K562 (cell line): ENCODE results near the gene ANO9. TPM values are rescaled to one million over a fixed set of nuclear protein-coding genes. Genes with fewer than 3 reads are reported as not detected.

Experiments
- ARID2 ChIP-seq: fragments of 450-650 bp; IDR thresholded peaks from 2 replicates; pipeline ENCODE4 v1.6.1; 2017; ENCODE audit warnings: antibody characterized with exemption, mild to moderate bottlenecking
- EGR1 ChIP-seq: fragments of 450-650 bp; conservative IDR thresholded peaks from 2 replicates; pipeline ENCODE4 v1.6.1; 2017; ENCODE audit warnings: mild to moderate bottlenecking
- EHMT2 ChIP-seq: fragments of 450-650 bp; IDR thresholded peaks from 2 replicates; pipeline ENCODE4 v1.6.1; 2018; ENCODE audit warnings: antibody characterized with exemption
- FOXA3 ChIP-seq, 2 experiments: fragments of 450-650 bp in 1 of 2; sonication (generic) in 1 of 2; formaldehyde crosslinking; IDR thresholded peaks in 1 of 2; conservative IDR thresholded peaks in 1 of 2; 2 replicates each; pipeline versions ENCODE4 v1.4.0 to v1.8.0; 2020 to 2022; ENCODE audit warnings: mild to moderate bottlenecking in 2 of 2, missing genetic modification reagents in 1 of 2
- IFI16 ChIP-seq: fragments of 250-450 bp; sonication (Bioruptor Pico); IDR thresholded peaks from 2 replicates; pipeline ENCODE4 v2.1.2; 2022; ENCODE audit warnings: mild to moderate bottlenecking, inconsistent platforms
- MBD2 ChIP-seq: sonication (generic); IDR thresholded peaks from 2 replicates; pipeline ENCODE4 v1.6.1; 2016; ENCODE audit warnings: low read depth, borderline replicate concordance
- PCBP1 ChIP-seq: fragments of 200-400 bp; formaldehyde crosslinking; IDR thresholded peaks from 2 replicates; pipeline ENCODE4 v1.6.1; 2018; ENCODE audit warnings: mild to moderate bottlenecking, low read depth, low read length; ENCODE audit not compliant: poor library complexity, severe bottlenecking
- PKNOX1 ChIP-seq: fragments of 450-650 bp; IDR thresholded peaks from 2 replicates; pipeline ENCODE4 v1.6.1; 2016
- POLR2H ChIP-seq: IDR thresholded peaks from 2 replicates; pipeline ENCODE4 v1.6.1; 2016; ENCODE audit warnings: missing genetic modification characterization, low read depth, mild to moderate bottlenecking, control low read depth, missing compliant biosample characterization, moderate library complexity
- STAT6 ChIP-seq: sonication (generic); formaldehyde crosslinking; IDR thresholded peaks from 2 replicates; pipeline ENCODE4 v1.8.1; 2023; ENCODE audit warnings: mild to moderate bottlenecking, missing genetic modification reagents
- ZFP30 ChIP-seq: fragments of 250-450 bp; sonication (Bioruptor Pico); IDR thresholded peaks from 2 replicates; pipeline ENCODE4 v1.8.0; 2022; ENCODE audit warnings: moderate library complexity, mild to moderate bottlenecking, inconsistent platforms, borderline replicate concordance
- ZFP36 ChIP-seq: fragments of 150-350 bp; IDR thresholded peaks from 2 replicates; pipeline ENCODE4 v1.6.1; 2018; ENCODE audit warnings: low read length, low read depth; ENCODE audit not compliant: partially characterized antibody
- ZNF740 ChIP-seq, 3 experiments: fragments of 200-800 bp in 1 of 3; sonication (Bioruptor generic) in 1 of 3; sonication (generic) in 1 of 3; formaldehyde crosslinking in 1 of 3; IDR thresholded peaks; 2 replicates each; pipeline versions ENCODE4 v1.6.1 to v1.8.0; 2016 to 2022; ENCODE audit warnings: mild to moderate bottlenecking in 2 of 3, missing compliant biosample characterization in 2 of 3, missing genetic modification characterization in 2 of 3, missing genetic modification reagents in 1 of 3
- ZNF75A ChIP-seq: fragments of 450-650 bp; formaldehyde crosslinking; IDR thresholded peaks from 2 replicates; pipeline ENCODE4 v1.4.0; 2020; ENCODE audit warnings: mild to moderate bottlenecking
- polyA plus RNA-seq, 8 experiments: library from polyadenylated mRNA; depleted of rRNA in 4 of 8; stranded (reverse) in 5 of 8; unstranded in 3 of 8; fragments of >200 nt; fragmentation: Nextera tagmentation in 2 of 8; fragmentation: Illumina TruSeq in 1 of 8; extraction: Ambion mirVana in 2 of 8; extraction: Trizol in 1 of 8; gene quantifications; 2 replicates each; pipeline versions ENCODE4 v1.2.1 to v1.2.3, GENCODE V29; 2011 to 2014; ENCODE audit warnings: inconsistent platforms in 1 of 8, missing spikeins in 1 of 8
- total RNA-seq, 7 experiments: library from RNA; depleted of rRNA in 6 of 7; stranded (reverse); fragments of >200 nt in 6 of 7; fragmentation: Illumina TruSeq in 2 of 7; extraction: Trizol in 2 of 7; gene quantifications; 2 replicates each; pipeline versions ENCODE4 v1.2.1 to v1.2.3, GENCODE V29; 2011 to 2021; ENCODE audit warnings: low replicate concordance in 1 of 7
- TF ChIP-seq, protein P1 (sequence below): fragments of 450-650 bp; conservative IDR thresholded peaks from 2 replicates; pipeline ENCODE4 v1.6.1; 2016; ENCODE audit warnings: missing genetic modification characterization, low read depth, mild to moderate bottlenecking, missing compliant biosample characterization, moderate library complexity
- TF ChIP-seq, protein P2 (sequence below): fragments of 450-650 bp; formaldehyde crosslinking; IDR thresholded peaks from 2 replicates; pipeline ENCODE4 v1.4.0; 2020; ENCODE audit warnings: mild to moderate bottlenecking, moderate library complexity

ANO9 gene
- total and polyA plus RNA-seq, 9 of the 15 experiments (the other 6 are each of a cell fraction or from before 2014, with no cell fraction given) = 0.20 to 14.5 (median 4.5) TPM

GRCh38 chr11:391117-392017 lies 50.4 kb downstream of the ANO9 start (continued):
- TF ChIP-seq ZNF740 (CRISPR knock-in tag; IDR thresholded peaks at IDR 0.05) (no peak), ZNF740 (tag; IDR thresholded peaks at IDR 0.05) (no peak), EGR1 (peak; percentile 44), ZFP30 (CRISPR knock-in tag) (no peak), EHMT2 (no peak), STAT6 (no peak), ARID2 (no peak), ZNF75A (no peak), MBD2 (no peak), PCBP1 (peak; percentile 12), POLR2H (no peak), IFI16 (CRISPR knock-in tag) (no peak), ZFP36 (peak; percentile 51), FOXA3 (CRISPR knock-in tag; conservative IDR thresholded peaks at IDR 0.05 in 1 of 2, IDR thresholded peaks at IDR 0.05 in 1 of 2) (no peak), PKNOX1 (0 out of 2 replicates have a peak, but pooled peaks have one; percentile 21)
- TF ChIP-seq, protein P1, sequence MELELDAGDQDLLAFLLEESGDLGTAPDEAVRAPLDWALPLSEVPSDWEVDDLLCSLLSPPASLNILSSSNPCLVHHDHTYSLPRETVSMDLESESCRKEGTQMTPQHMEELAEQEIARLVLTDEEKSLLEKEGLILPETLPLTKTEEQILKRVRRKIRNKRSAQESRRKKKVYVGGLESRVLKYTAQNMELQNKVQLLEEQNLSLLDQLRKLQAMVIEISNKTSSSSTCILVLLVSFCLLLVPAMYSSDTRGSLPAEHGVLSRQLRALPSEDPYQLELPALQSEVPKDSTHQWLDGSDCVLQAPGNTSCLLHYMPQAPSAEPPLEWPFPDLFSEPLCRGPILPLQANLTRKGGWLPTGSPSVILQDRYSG (tag) = no peak
- TF ChIP-seq, protein P2, sequence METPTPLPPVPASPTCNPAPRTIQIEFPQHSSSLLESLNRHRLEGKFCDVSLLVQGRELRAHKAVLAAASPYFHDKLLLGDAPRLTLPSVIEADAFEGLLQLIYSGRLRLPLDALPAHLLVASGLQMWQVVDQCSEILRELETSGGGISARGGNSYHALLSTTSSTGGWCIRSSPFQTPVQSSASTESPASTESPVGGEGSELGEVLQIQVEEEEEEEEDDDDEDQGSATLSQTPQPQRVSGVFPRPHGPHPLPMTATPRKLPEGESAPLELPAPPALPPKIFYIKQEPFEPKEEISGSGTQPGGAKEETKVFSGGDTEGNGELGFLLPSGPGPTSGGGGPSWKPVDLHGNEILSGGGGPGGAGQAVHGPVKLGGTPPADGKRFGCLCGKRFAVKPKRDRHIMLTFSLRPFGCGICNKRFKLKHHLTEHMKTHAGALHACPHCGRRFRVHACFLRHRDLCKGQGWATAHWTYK (CRISPR knock-in tag) = no peak
